ENCODE results near the gene MMRN2.

DNA sequence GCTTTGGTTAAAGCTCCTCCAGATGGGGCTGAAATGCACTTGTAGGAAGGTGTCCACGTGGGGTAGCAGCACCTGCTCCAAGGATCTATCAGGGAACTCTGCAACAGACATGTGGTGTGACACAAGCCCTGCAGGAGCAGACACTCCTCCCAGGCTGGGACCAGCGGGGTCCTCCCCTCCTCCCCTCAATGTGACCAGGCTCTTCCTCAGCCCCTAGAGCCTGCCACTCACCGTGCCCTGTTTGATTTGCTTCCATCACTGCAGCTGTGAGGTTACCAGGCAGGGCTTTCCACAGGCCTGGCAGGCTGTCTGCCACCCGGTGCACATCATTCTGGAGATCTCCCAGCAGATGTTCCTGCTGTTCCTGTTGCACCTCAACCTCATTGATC lies 13.4 kb downstream of the MMRN2 start:
- TF ChIP-seq, protein P1, sequence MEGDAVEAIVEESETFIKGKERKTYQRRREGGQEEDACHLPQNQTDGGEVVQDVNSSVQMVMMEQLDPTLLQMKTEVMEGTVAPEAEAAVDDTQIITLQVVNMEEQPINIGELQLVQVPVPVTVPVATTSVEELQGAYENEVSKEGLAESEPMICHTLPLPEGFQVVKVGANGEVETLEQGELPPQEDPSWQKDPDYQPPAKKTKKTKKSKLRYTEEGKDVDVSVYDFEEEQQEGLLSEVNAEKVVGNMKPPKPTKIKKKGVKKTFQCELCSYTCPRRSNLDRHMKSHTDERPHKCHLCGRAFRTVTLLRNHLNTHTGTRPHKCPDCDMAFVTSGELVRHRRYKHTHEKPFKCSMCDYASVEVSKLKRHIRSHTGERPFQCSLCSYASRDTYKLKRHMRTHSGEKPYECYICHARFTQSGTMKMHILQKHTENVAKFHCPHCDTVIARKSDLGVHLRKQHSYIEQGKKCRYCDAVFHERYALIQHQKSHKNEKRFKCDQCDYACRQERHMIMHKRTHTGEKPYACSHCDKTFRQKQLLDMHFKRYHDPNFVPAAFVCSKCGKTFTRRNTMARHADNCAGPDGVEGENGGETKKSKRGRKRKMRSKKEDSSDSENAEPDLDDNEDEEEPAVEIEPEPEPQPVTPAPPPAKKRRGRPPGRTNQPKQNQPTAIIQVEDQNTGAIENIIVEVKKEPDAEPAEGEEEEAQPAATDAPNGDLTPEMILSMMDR (IDR thresholded peaks at IDR 0.05), result no peak
- no peak for TF ChIP-seq POLR2AphosphoS5 (IDR thresholded peaks at IDR 0.05)
- no peak for TF ChIP-seq POLR2A (IDR thresholded peaks at IDR 0.05)

Data from sigmoid colon (tissue), 4 donors.